ENCODE measurements around the gene AHNAK2.

DNA sequence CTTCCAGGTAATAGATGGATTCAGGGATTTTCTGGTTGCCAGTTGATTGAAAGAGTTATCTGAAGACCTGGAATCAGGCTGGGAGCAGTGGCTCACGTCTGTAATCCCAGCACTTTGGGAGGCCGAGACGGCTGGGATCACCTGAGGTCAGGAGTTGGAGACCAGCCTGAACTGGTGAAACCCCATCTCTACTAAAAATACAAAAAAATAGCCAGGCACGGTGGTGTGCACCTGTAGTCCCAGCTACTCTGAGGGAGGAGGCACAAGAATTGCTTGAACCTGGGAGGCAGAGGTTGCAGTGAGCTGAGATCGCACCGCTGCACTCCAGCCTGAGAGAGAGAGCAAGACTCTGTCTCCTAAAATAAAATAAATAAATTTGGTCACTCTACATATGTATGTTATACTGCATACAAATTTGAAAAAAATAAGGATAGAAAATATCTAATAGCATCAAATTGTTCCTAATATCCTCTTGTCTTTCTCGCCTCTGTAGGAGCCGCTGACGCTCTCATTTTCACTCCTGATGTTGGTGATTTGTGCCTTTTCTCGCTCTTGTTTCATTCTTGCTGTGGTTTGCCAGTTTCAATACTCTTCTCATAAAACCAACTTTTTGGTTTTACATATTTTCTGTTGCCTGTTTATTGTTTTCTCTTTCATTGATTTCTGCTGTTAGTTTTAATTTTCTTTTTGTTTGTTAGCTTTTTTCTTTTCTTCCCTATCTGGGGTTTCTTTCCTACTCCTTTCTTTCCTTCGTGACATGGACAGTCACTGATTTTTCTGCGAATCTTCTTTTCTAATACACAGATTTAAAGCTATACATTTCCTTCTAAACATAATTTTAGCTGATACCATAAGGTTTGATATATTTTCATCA lies 77.3 kb downstream of the AHNAK2 start:
- TF ChIP-seq, protein P1, sequence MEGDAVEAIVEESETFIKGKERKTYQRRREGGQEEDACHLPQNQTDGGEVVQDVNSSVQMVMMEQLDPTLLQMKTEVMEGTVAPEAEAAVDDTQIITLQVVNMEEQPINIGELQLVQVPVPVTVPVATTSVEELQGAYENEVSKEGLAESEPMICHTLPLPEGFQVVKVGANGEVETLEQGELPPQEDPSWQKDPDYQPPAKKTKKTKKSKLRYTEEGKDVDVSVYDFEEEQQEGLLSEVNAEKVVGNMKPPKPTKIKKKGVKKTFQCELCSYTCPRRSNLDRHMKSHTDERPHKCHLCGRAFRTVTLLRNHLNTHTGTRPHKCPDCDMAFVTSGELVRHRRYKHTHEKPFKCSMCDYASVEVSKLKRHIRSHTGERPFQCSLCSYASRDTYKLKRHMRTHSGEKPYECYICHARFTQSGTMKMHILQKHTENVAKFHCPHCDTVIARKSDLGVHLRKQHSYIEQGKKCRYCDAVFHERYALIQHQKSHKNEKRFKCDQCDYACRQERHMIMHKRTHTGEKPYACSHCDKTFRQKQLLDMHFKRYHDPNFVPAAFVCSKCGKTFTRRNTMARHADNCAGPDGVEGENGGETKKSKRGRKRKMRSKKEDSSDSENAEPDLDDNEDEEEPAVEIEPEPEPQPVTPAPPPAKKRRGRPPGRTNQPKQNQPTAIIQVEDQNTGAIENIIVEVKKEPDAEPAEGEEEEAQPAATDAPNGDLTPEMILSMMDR (IDR thresholded peaks at IDR 0.05): no peak
- TF ChIP-seq POLR2AphosphoS5 (IDR thresholded peaks at IDR 0.05) (no peak), POLR2A (IDR thresholded peaks at IDR 0.05) (no peak), EP300 (IDR thresholded peaks at IDR 0.05) (no peak)

All from upper lobe of left lung (tissue), 4 donors.